ENCODE measurements around the gene DHX15.

GRCh38 chr4:24564488-24564887 lies 19.9 kb downstream of the DHX15 start:
- TF ChIP-seq CTCF (IDR thresholded peaks at IDR 0.05), result no peak
- TF ChIP-seq POLR2A (IDR thresholded peaks at IDR 0.05), result no peak
- no peak for TF ChIP-seq EP300 (IDR thresholded peaks at IDR 0.05)
